ENCODE measurements around the gene ANKS1A.

GRCh38 chr6:35136185-35136584, 247.1 kb downstream of the ANKS1A start:
- TF ChIP-seq CTCF (IDR thresholded peaks at IDR 0.05) (no peak), POLR2A (IDR thresholded peaks at IDR 0.05) (no peak)
